Gastrocnemius medialis (tissue), 4 donors: ENCODE results near the gene TLE4.

Source experiments
- CTCF ChIP-seq, 5 experiments: fragments of 450-650 bp in 3 of 5; fragments of 200-600 bp in 2 of 5; sonication (generic) in 2 of 5; IDR thresholded peaks in 4 of 5; conservative IDR thresholded peaks in 1 of 5; 1 replicate in 4 of 5; 2 replicates in 1 of 5; pipeline ENCODE4 v1.5.1; 2016 to 2019; ENCODE audit warnings: antibody characterized with exemption in 5 of 5, mild to moderate bottlenecking in 3 of 5, moderate library complexity in 3 of 5
- POLR2A ChIP-seq, 2 donors: fragments of 450-650 bp; IDR thresholded peaks; one replicate each; pipeline ENCODE4 v1.6.1; 2017; ENCODE audit warnings: antibody characterized with exemption in 2 of 2, mild to moderate bottlenecking in 2 of 2, moderate library complexity in 2 of 2

- no peak for TF ChIP-seq CTCF (IDR thresholded peaks at IDR 0.05 in 4 of 5, conservative IDR thresholded peaks at IDR 0.05 in 1 of 5)
- TF ChIP-seq POLR2A (IDR thresholded peaks at IDR 0.05), result no peak
Observed at GRCh38 chr9:79694676-79695400, 123.1 kb downstream of the TLE4 start.
